GM12872 (cell line): Measurements from ENCODE around the gene NDUFB4.

ENCODE experiments used
- TF ChIP-seq, protein P1 (sequence below): IDR thresholded peaks from 3 replicates; pipeline ENCODE4 v1.5.1; 2011; ENCODE audit warnings: low read depth, mild to moderate bottlenecking, low read length, moderate library complexity; ENCODE audit not compliant: insufficient read depth

Gene NDUFB4

DNA sequence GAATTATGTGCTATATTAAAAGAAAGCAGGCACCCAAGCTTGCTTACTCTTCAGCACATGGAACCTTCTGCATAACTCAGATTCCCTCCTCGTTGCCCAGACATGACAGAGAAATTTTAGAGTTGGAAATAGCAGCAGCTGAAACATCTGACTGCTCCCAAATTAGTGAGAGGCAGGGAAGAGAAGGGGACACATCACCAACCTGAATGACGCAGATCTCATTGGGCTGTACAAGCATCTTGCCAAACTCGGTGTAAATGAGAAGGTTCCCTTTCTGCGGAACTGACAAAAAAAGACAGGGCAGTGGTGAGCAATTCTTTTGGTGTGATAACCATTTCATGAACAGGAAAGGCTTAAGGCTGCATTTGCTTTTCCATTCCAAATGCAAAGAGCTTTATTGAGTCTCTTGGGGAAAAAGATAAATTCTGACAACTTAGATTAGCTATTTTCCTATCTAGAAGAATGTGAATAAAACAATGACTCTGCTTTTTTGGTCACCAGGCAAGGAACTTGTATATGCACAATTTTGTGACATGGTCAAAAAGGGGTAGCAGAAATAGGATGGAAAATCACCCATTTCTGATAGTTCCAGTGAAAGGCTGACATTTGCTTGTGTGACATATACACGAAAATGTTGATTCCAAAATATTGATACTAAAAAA, 50.8 kb downstream of the NDUFB4 start:
- TF ChIP-seq, protein P1, sequence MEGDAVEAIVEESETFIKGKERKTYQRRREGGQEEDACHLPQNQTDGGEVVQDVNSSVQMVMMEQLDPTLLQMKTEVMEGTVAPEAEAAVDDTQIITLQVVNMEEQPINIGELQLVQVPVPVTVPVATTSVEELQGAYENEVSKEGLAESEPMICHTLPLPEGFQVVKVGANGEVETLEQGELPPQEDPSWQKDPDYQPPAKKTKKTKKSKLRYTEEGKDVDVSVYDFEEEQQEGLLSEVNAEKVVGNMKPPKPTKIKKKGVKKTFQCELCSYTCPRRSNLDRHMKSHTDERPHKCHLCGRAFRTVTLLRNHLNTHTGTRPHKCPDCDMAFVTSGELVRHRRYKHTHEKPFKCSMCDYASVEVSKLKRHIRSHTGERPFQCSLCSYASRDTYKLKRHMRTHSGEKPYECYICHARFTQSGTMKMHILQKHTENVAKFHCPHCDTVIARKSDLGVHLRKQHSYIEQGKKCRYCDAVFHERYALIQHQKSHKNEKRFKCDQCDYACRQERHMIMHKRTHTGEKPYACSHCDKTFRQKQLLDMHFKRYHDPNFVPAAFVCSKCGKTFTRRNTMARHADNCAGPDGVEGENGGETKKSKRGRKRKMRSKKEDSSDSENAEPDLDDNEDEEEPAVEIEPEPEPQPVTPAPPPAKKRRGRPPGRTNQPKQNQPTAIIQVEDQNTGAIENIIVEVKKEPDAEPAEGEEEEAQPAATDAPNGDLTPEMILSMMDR, result no peak

DNA sequence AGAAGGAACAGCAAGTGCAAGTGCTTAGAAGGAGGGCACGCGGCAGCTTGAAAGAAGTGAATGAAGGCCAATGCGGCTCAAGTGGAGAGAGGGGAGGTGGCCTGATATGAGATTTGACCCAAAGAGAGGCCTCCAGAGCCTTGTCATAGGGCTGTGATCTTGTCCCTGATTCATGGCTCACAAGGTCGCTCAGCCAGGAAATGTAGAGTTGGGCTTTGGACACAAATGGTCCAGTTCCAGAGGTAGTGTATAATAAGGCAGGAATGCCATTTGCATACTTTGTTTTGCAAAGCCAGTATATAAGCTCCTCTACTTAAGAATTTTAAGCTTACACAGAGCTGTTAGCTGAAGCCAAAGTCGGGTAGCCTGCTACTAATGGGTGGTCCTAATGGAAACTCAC, 52.2 kb downstream of the NDUFB4 start:
- TF ChIP-seq, protein P1, result no peak

DNA sequence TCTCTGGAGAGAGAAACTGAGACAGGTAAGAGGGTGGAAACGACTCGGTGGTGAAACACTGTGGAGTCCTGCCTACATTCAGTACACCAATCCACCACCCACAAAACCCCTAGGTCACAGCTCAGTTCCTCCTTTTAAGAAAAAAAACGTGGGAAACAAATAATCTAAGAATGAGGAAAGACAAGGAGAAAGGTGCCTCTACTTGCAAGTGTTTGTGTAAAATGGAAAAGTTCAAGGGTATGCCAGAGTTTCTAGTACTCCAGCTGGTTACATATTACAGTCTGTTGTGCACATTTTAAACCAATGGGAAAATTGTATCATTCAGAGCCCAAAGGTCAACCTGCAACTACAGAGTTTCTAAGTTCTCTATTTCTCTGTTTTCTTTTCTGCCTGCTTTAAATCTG, 53.7 kb downstream of the NDUFB4 start:
- TF ChIP-seq, protein P1, result no peak

DNA sequence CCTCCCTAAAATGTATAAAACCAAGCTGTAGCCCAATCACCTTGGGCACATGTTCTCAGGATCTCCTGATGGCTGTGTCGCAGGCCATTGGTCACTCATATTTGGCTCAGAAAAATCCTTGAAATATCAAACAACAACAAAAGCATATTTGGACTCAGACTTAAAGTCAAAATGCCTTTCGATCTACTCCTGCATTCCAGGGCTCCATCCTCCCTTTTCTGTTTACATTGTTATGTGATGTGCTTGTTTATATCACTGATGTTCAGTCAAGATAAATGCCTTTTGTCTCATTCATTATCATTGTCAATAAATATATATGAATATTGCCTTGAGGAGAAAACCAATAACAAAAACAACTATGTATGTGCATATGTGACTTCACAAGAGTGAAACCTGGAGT, 54.2 kb downstream of the NDUFB4 start:
- TF ChIP-seq, protein P1, result no peak
